ENCODE data around the gene CRADD.

CRADD gene

GRCh38 chr12:93686572-93687356 is 9.6 kb downstream of the CRADD start:
- no peaks in the 10 kb centered on the region for H3K27me3 ChIP-seq (ENCODE audit: control insufficient read depth in 1 of 2, insufficient read depth in 2 of 2, low read length in 2 of 2)
- H3K9me3 ChIP-seq (ENCODE audit: control insufficient read depth in 2 of 2, low read length in 2 of 2), result no peaks in the 10 kb centered on the region
- H3K27ac ChIP-seq (ENCODE audit: low read length), result no peak overlapping the region
- H3K36me3 ChIP-seq (ENCODE audit: control insufficient read depth in 2 of 2, insufficient read depth in 2 of 2, low read length in 2 of 2), result no peaks in the 10 kb centered on the region
- peaks cover 7% of the 10 kb centered on the region for H3K4me1 ChIP-seq (ENCODE audit: control insufficient read depth, insufficient read depth, low read length)
- H3K9ac ChIP-seq (ENCODE audit: low read length in 2 of 2), result no peak overlapping the region
- no peak overlapping the region for H3K4me3 ChIP-seq (ENCODE audit: low read length in 2 of 2)

GRCh38 chr12:93689076-93689834 is 12.1 kb downstream of the CRADD start:
- Histone ChIP-seq H3K4me1 (ENCODE audit: control insufficient read depth, insufficient read depth, low read length) (peaks cover 7% of the 10 kb centered on the region), H3K4me3 (ENCODE audit: low read length in 2 of 2) (peak overlapping the region in 1 of 2 donors; percentile 33), H3K27me3 (ENCODE audit: control insufficient read depth in 1 of 2, insufficient read depth in 2 of 2, low read length in 2 of 2) (no peaks in the 10 kb centered on the region), H3K9me3 (ENCODE audit: control insufficient read depth in 2 of 2, low read length in 2 of 2) (no peaks in the 10 kb centered on the region), H3K9ac (ENCODE audit: low read length in 2 of 2) (peak overlapping the region in 1 of 2 donors; percentile 34), H3K36me3 (ENCODE audit: control insufficient read depth in 2 of 2, insufficient read depth in 2 of 2, low read length in 2 of 2) (no peaks in the 10 kb centered on the region), H3K27ac (ENCODE audit: low read length) (peak overlapping the region; percentile 42)

DNA sequence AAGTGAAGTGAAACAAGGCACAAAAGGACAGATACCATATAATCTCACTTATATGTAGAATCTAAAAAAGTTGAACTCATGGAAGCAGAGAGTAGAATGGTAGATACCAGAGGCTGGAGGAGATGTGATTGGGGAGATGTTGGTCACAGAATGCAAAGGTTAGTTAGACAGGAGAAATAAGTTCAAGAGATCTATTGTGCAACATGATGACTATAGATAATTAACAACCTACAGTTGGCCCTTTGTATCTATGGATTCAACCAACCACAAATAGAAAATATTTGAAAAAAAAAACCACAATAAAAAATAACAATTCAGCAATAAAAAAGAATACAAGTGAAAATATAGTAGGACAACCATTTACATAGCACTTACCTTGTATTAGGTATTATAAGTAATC is 19.3 kb downstream of the CRADD start:
- Histone ChIP-seq H3K4me1 (ENCODE audit: control insufficient read depth, insufficient read depth, low read length) (no peaks in the 10 kb centered on the region), H3K27me3 (ENCODE audit: control insufficient read depth in 1 of 2, insufficient read depth in 2 of 2, low read length in 2 of 2) (no peaks in the 10 kb centered on the region), H3K9me3 (ENCODE audit: control insufficient read depth in 2 of 2, low read length in 2 of 2) (no peaks in the 10 kb centered on the region), H3K27ac (ENCODE audit: low read length) (no peak overlapping the region), H3K9ac (ENCODE audit: low read length in 2 of 2) (no peak overlapping the region), H3K4me3 (ENCODE audit: low read length in 2 of 2) (no peak overlapping the region), H3K36me3 (ENCODE audit: control insufficient read depth in 2 of 2, insufficient read depth in 2 of 2, low read length in 2 of 2) (no peaks in the 10 kb centered on the region)

DNA sequence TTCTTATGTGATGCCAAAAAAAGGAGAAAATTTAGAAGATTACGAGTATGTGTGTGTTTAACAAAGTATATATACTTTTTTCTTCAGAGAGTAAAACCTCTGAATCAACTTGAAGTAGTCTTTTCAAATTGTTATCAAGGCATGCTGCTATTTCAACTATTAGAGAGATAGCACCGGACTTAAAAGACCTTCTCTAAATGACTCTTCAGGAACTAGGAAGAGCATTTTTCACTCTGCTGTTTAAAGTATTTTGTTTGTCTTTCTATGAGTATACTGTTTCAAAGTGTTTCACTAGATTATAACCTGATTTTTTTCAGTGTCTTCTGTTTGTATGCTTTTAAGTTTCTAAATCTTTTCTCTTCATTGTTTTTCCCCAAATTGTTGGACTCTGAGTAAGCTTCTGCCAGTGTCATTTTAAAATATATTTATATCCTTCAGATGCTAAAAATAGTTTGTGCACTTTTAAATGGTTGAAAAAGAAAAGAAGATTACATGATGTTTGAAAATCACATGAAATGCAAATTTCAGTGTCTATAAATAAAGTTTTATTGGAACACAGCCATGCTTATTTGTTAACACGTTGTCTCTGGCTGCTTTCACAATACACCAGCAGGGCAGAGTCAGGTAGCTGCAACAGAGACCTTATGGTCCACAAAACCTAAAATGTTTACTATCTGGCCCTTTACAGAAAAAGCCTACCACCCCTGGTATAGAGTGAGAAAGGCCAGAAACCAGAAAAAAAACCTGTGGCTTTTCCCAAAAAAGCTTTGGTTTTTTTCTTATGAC is 21.3 kb downstream of the CRADD start:
- Histone ChIP-seq H3K27ac (ENCODE audit: low read length) (no peak overlapping the region), H3K4me1 (ENCODE audit: control insufficient read depth, insufficient read depth, low read length) (peaks cover 5% of the 10 kb centered on the region), H3K36me3 (ENCODE audit: control insufficient read depth in 2 of 2, insufficient read depth in 2 of 2, low read length in 2 of 2) (no peaks in the 10 kb centered on the region), H3K27me3 (ENCODE audit: control insufficient read depth in 1 of 2, insufficient read depth in 2 of 2, low read length in 2 of 2) (no peaks in the 10 kb centered on the region), H3K9ac (ENCODE audit: low read length in 2 of 2) (no peak overlapping the region), H3K9me3 (ENCODE audit: control insufficient read depth in 2 of 2, low read length in 2 of 2) (no peaks in the 10 kb centered on the region), H3K4me3 (ENCODE audit: low read length in 2 of 2) (no peak overlapping the region)

GRCh38 chr12:93699271-93700145 is 22.3 kb downstream of the CRADD start:
- Histone ChIP-seq H3K9ac (ENCODE audit: low read length in 2 of 2) (no peak overlapping the region), H3K27me3 (ENCODE audit: control insufficient read depth in 1 of 2, insufficient read depth in 2 of 2, low read length in 2 of 2) (no peaks in the 10 kb centered on the region), H3K36me3 (ENCODE audit: control insufficient read depth in 2 of 2, insufficient read depth in 2 of 2, low read length in 2 of 2) (no peaks in the 10 kb centered on the region), H3K4me3 (ENCODE audit: low read length in 2 of 2) (no peak overlapping the region), H3K9me3 (ENCODE audit: control insufficient read depth in 2 of 2, low read length in 2 of 2) (no peaks in the 10 kb centered on the region), H3K27ac (ENCODE audit: low read length) (no peak overlapping the region), H3K4me1 (ENCODE audit: control insufficient read depth, insufficient read depth, low read length) (peaks cover 5% of the 10 kb centered on the region)

DNA sequence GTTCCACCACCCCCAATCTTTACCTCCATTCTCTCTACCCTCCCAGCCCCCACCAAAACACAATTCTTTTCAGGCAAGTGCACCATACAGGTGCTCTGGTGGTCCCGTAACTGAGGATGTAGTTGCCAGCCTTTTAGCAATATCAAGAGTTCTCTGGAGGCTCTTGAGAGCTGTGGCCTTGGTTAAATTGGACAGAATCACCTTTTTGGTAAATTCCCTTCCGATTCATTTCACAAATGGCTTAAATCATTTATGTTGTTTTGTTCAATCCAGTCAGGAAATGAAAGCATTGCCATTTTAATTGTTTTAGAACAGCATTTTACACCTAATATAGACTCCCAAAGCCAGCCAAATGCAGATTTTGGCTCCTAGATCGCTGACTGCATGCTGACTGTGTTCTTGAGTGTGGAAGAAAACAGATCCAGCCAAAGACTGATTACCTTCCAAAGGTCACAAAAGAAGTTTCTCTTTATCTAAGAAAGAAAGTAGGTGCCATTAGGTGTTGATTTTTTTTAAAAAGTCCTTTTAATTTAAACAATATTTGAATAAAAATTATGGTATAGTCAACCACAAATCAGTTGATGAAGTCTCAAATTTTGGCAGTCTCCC is 25.6 kb downstream of the CRADD start:
- no peak overlapping the region for H3K27ac ChIP-seq (ENCODE audit: low read length)
- H3K27me3 ChIP-seq (ENCODE audit: control insufficient read depth in 1 of 2, insufficient read depth in 2 of 2, low read length in 2 of 2), result no peaks in the 10 kb centered on the region
- H3K9ac ChIP-seq (ENCODE audit: low read length in 2 of 2), result no peak overlapping the region
- no peaks in the 10 kb centered on the region for H3K9me3 ChIP-seq (ENCODE audit: control insufficient read depth in 2 of 2, low read length in 2 of 2)
- no peaks in the 10 kb centered on the region for H3K36me3 ChIP-seq (ENCODE audit: control insufficient read depth in 2 of 2, insufficient read depth in 2 of 2, low read length in 2 of 2)
- no peak overlapping the region for H3K4me3 ChIP-seq (ENCODE audit: low read length in 2 of 2)
- H3K4me1 ChIP-seq (ENCODE audit: control insufficient read depth, insufficient read depth, low read length), result peaks cover 5% of the 10 kb centered on the region

- H3K4me1 ChIP-seq (ENCODE audit: control insufficient read depth, insufficient read depth, low read length), result peaks cover 5% of the 10 kb centered on the region
These were observed 26.9 kb downstream of the CRADD start for GRCh38 chr12:93704122-93704521.

DNA sequence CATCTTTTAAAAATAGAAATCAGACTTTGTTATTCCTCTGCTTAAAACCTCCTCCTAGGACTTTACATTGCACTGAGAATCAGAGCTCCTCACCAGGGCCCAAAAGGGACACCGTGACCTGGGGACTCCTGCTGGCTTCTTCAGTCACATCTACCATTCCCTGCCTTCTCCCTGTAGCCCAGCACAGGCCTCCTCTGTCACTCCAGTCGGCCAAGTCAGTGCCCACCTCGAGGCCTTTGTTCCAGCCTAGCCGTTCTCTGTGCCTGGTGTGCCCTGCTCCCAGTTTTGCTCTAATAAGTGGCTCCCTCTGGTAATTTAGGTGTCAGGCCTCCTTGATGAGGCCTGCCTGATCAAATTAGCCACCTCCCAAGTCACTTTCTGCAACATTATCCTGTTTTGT is 27.4 kb downstream of the CRADD start:
- peaks cover 5% of the 10 kb centered on the region for H3K4me1 ChIP-seq (ENCODE audit: control insufficient read depth, insufficient read depth, low read length)

More at GRCh38 chr12:93704122-93704521, 26.9 kb downstream of the CRADD start:
- no peak overlapping the region for H3K27ac ChIP-seq (ENCODE audit: low read length)
- no peaks in the 10 kb centered on the region for H3K36me3 ChIP-seq (ENCODE audit: control insufficient read depth in 2 of 2, insufficient read depth in 2 of 2, low read length in 2 of 2)
- no peaks in the 10 kb centered on the region for H3K27me3 ChIP-seq (ENCODE audit: control insufficient read depth in 1 of 2, insufficient read depth in 2 of 2, low read length in 2 of 2)
- H3K9me3 ChIP-seq (ENCODE audit: control insufficient read depth in 2 of 2, low read length in 2 of 2), result no peaks in the 10 kb centered on the region
- no peak overlapping the region for H3K9ac ChIP-seq (ENCODE audit: low read length in 2 of 2)
- H3K4me3 ChIP-seq (ENCODE audit: low read length in 2 of 2), result no peak overlapping the region

GRCh38 chr12:93705237-93705636 is 28.1 kb downstream of the CRADD start:
- no peaks in the 10 kb centered on the region for H3K36me3 ChIP-seq (ENCODE audit: control insufficient read depth in 2 of 2, insufficient read depth in 2 of 2, low read length in 2 of 2)
- H3K27ac ChIP-seq (ENCODE audit: low read length), result no peak overlapping the region
- H3K9me3 ChIP-seq (ENCODE audit: control insufficient read depth in 2 of 2, low read length in 2 of 2), result peaks cover 0 to 7% of the 10 kb centered on the region in 2 donors
- H3K4me3 ChIP-seq (ENCODE audit: low read length in 2 of 2), result no peak overlapping the region
- peaks cover 5% of the 10 kb centered on the region for H3K4me1 ChIP-seq (ENCODE audit: control insufficient read depth, insufficient read depth, low read length)
- H3K9ac ChIP-seq (ENCODE audit: low read length in 2 of 2), result no peak overlapping the region
- no peaks in the 10 kb centered on the region for H3K27me3 ChIP-seq (ENCODE audit: control insufficient read depth in 1 of 2, insufficient read depth in 2 of 2, low read length in 2 of 2)

More for the DNA sequence above, 27.4 kb downstream of the CRADD start:
- Histone ChIP-seq H3K9me3 (ENCODE audit: control insufficient read depth in 2 of 2, low read length in 2 of 2) (peaks cover 0 to 2% of the 10 kb centered on the region in 2 donors), H3K36me3 (ENCODE audit: control insufficient read depth in 2 of 2, insufficient read depth in 2 of 2, low read length in 2 of 2) (no peaks in the 10 kb centered on the region), H3K27ac (ENCODE audit: low read length) (no peak overlapping the region), H3K4me3 (ENCODE audit: low read length in 2 of 2) (no peak overlapping the region), H3K9ac (ENCODE audit: low read length in 2 of 2) (no peak overlapping the region), H3K27me3 (ENCODE audit: control insufficient read depth in 1 of 2, insufficient read depth in 2 of 2, low read length in 2 of 2) (no peaks in the 10 kb centered on the region)
